AG04450 (cell line): ENCODE data around the gene RAF1. TPM values are rescaled to one million over a fixed set of nuclear protein-coding genes. Genes with fewer than 3 reads are reported as not detected.
"Not testable (repeated sequence)": the region's sequence is repeated elsewhere in the genome, so short reads cannot be mapped to it uniquely, and the experiment has no call there.

Experiments
- CTCF ChIA-PET: fragments of 300-600, 350-600 bp; formaldehyde crosslinking; extraction: SDS; loops from one replicate; lab custom pipeline; 2022; ENCODE audit warnings: antibody characterized with exemption, inconsistent platforms; lab: Charles Lee
- POLR2A ChIA-PET: fragments of 350-600 bp; formaldehyde crosslinking; extraction: SDS; loops from one replicate; lab custom pipeline; 2021; ENCODE audit warnings: antibody characterized with exemption, inconsistent platforms; lab: Yijun Ruan, JAX
- DNase-seq: peaks from one replicate; pipeline ENCODE4 v3.0.0-alpha.2; 2011; ENCODE audit warnings: low read depth, low spot score
- H3K27ac ChIP-seq: one replicate; pipeline ENCODE4 v1.5.1; 2012; ENCODE audit warnings: low read depth, low read length, control low read depth
- H3K27me3 ChIP-seq: one replicate; pipeline ENCODE4 v1.6.0; 2012; ENCODE audit warnings: low read length; ENCODE audit not compliant: control insufficient read depth, insufficient read depth
- H3K4me3 ChIP-seq: 2 replicates; pipeline ENCODE4 v1.5.1; 2011; ENCODE audit warnings: mild to moderate bottlenecking, low read depth, low read length, control low read depth
- H3K9me3 ChIP-seq: 2 replicates; pipeline ENCODE4 v1.5.1; 2012; ENCODE audit warnings: low read length; ENCODE audit not compliant: control insufficient read depth, insufficient read depth
- CTCF ChIP-seq: IDR thresholded peaks from 2 replicates; pipeline ENCODE4 v1.5.1; 2011; ENCODE audit warnings: low read depth, low read length, control low read depth, inconsistent platforms
- polyA plus RNA-seq: library from polyadenylated mRNA; depleted of rRNA; stranded (reverse); fragments of >200 nt; gene quantifications from 2 replicates; pipeline ENCODE4 v1.2.3, GENCODE V29; 2011

Gene RAF1
- polyA plus RNA-seq, 1 experiment, result 140 TPM

- no peak for TF ChIP-seq CTCF
- no peak for DNase-seq
- POLR2A ChIA-PET, result interaction anchor here (0.7 to 1.1 kb wide), 2 partner anchors 13 to 1591 kb away, joined by 3 to 5 read pairs; partner anchors contain the start of gene RAF1
- no peaks in the 10 kb centered on the region; the same call in 1 of the 2 replicates for H3K9me3 ChIP-seq
- CTCF ChIA-PET, result interaction anchor here (0.6 to 1.0 kb wide), 2 partner anchors 133 to 137 kb away, joined by 4 to 5 read pairs; no protein-coding TSS in a partner anchor
- H3K27ac ChIP-seq, result no peak overlapping the region
- no peaks in the 10 kb centered on the region for H3K27me3 ChIP-seq
- H3K4me3 ChIP-seq, result no peak overlapping the region
Measured at GRCh38 chr3:12677616-12678015, 13.7 kb upstream of the RAF1 start.

DNA sequence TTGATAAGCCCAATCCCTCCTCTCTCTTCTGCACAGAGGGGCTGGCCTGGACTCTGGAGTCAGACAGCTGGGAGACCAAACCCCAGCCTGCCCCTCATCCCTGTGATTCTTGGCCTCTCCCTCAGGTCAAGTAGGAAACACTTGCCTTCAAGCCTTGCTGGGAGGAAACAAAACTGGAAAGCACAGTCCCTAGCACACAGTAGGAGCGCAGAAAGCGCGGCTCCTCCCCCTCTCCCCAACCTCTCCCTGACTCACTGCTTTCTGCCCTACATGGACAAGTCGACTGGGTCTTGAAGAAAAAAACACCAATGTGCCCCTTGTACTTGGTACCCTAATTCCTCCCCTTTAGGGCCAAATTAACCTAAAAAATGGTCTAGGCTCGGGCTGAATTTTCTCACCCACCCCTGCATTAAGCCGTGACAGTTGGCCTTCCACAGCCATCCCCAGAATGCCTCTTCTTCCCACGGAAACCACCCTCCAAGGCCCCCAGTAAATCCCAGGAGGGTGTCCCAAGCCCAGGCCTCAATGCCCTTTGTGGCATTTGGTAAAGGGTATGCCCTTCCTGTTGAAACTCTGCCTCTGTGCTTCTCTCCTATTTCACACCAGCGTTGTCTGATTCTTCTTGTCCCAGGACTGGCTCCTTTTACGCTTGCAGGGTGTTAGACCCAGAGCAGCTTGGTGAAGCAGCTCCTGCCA lies 11.3 kb upstream of the RAF1 start:
- no peak for DNase-seq
- ChIA-PET CTCF (no interaction called here), POLR2A (no interaction called here)
- H3K9me3 ChIP-seq, result no peaks in the 10 kb centered on the region; the same call in 1 of the 2 replicates
- no peaks in the 10 kb centered on the region for H3K27me3 ChIP-seq
- H3K4me3 ChIP-seq, result no peak overlapping the region
- no peak for TF ChIP-seq CTCF
- H3K27ac ChIP-seq, result no peak overlapping the region

DNA sequence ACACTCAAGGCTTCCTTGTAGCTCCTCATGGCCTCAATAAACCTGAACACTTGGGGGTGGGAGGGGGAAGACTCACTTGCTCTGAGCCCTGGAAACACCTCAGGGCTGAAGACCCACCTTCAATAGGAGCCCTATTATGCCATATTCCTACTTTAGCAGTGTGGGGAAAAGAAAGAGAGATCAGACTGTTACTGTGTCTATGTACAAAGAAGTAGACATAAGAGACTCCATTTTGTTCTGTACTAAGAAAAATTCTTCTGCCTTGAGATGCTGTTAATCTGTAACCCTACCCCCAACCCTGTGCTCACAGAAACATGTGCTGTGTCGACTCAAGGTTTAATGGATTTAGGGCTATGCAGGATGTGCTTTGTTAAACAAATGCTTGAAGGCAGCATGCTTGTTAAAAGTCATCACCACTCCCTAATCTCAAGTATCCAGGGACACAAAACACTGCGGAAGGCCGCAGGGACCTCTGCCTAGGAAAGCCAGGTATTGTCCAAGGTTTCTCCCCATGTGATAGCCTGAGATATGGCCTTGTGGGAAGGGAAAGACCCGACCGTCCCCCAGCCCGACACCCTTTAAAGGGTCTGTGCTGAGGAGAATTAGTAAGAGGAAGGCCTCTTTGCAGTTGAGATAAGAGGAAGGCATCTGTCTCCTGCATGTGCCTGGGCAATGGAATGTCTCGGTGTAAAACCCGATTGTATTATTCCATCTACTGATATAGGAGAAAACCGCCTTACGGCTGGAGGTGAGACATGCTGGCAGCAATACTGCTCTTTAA lies 10.2 kb upstream of the RAF1 start:
- POLR2A ChIA-PET, CTCF ChIA-PET, H3K4me3 ChIP-seq: not testable (repeated sequence)

DNA sequence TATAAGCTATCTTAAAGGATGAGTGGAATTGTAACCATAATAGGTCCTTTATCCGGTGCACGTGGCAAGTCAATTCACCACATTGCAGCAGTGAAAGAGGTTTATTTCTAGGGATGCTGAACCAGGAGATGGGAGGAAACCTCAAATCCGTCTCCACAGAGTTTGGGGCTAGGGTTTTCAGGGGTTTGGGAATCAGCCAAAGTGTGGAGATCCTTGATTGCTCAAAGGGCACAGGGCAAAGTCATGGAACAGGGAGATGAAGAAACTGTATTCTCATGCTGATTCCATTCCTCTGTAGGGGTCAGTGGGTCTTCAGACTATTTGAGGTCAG lies 7.2 kb upstream of the RAF1 start:
- POLR2A ChIA-PET, result no interaction called here

More for the DNA sequence above, 10.2 kb upstream of the RAF1 start:
- DNase-seq, H3K27me3 ChIP-seq, H3K27ac ChIP-seq, H3K9me3 ChIP-seq: not testable (repeated sequence)

More for the DNA sequence above, 7.2 kb upstream of the RAF1 start:
- Histone ChIP-seq H3K27me3 (no peaks in the 10 kb centered on the region), H3K4me3 (no peak overlapping the region), H3K27ac (no peak overlapping the region), H3K9me3 (no peaks in the 10 kb centered on the region; the same call in 1 of the 2 replicates)
- no peak for DNase-seq
- TF ChIP-seq CTCF, result no peak
- CTCF ChIA-PET, result interaction anchor here (1.3 kb wide), 1 partner anchor 49 kb away, joined by 4 read pairs; no protein-coding TSS in a partner anchor
